Measurements from ENCODE around the gene COG2.

DNA sequence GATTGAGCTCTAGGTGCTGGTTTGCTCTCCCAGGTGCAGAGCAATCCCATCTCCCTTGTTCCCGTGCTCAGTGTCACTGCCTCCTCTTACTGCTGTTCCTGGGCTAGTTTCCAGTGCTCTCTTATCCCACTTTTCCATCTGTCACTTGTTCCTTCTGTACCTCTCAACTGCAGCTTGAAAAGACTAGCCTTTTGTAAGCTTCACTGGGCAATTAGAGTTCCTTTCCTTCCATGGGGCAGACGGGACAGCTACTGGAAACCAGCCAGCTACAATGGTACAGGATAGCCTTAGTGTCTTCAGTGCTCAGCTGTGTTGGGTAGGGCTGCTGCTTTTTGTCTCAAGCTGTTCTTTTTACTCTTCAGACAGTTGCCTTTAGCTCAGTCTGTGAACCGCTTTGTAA is 40.0 kb downstream of the COG2 start:
- TF ChIP-seq SCRT1 (tag by site-specific recombination; IDR thresholded peaks at IDR 0.05; ENCODE audit: borderline replicate concordance) (no peak), YY1 (tag by site-specific recombination; IDR thresholded peaks at IDR 0.05) (no peak), ZNF274 (IDR thresholded peaks at IDR 0.05; ENCODE audit: low read length) (no peak), ZNF274 (tag by site-specific recombination; IDR thresholded peaks at IDR 0.05; ENCODE audit: borderline replicate concordance) (no peak), ZNF48 (tag by site-specific recombination; IDR thresholded peaks at IDR 0.05) (no peak), CTCF (tag by site-specific recombination; IDR thresholded peaks at IDR 0.05) (no peak), ZNF280D (tag by site-specific recombination; IDR thresholded peaks at IDR 0.05) (no peak), ZNF792 (tag by site-specific recombination; IDR thresholded peaks at IDR 0.05) (no peak), ZNF654 (tag by site-specific recombination; IDR thresholded peaks at IDR 0.05; ENCODE audit: low read depth) (no peak), ZBTB7A (tag by site-specific recombination; IDR thresholded peaks at IDR 0.05; ENCODE audit: low read depth) (no peak), KLF1 (tag by site-specific recombination; IDR thresholded peaks at IDR 0.05) (no peak), ZNF473 (tag by site-specific recombination; IDR thresholded peaks at IDR 0.05) (no peak)
- TF ChIP-seq, protein P1, sequence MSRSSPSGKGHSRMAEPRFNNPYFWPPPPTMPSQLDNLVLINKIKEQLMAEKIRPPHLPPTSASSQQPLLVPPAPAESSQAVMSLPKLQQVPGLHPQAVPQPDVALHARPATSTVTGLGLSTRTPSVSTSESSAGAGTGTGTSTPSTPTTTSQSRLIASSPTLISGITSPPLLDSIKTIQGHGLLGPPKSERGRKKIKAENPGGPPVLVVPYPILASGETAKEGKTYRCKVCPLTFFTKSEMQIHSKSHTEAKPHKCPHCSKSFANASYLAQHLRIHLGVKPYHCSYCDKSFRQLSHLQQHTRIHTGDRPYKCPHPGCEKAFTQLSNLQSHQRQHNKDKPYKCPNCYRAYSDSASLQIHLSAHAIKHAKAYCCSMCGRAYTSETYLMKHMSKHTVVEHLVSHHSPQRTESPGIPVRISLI (tag by site-specific recombination; IDR thresholded peaks at IDR 0.05): no peak
- TF ChIP-seq, protein P2, sequence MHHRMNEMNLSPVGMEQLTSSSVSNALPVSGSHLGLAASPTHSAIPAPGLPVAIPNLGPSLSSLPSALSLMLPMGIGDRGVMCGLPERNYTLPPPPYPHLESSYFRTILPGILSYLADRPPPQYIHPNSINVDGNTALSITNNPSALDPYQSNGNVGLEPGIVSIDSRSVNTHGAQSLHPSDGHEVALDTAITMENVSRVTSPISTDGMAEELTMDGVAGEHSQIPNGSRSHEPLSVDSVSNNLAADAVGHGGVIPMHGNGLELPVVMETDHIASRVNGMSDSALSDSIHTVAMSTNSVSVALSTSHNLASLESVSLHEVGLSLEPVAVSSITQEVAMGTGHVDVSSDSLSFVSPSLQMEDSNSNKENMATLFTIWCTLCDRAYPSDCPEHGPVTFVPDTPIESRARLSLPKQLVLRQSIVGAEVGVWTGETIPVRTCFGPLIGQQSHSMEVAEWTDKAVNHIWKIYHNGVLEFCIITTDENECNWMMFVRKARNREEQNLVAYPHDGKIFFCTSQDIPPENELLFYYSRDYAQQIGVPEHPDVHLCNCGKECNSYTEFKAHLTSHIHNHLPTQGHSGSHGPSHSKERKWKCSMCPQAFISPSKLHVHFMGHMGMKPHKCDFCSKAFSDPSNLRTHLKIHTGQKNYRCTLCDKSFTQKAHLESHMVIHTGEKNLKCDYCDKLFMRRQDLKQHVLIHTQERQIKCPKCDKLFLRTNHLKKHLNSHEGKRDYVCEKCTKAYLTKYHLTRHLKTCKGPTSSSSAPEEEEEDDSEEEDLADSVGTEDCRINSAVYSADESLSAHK (tag by site-specific recombination; IDR thresholded peaks at IDR 0.05): no peak
